Liver (tissue), 9 donors: Measurements from ENCODE around the gene SERPINB7. TPM values are rescaled to one million over a fixed set of nuclear protein-coding genes. Genes with fewer than 3 reads are reported as not detected.

ENCODE experiments used
- DNase-seq: peaks from one replicate; pipeline ENCODE4 v3.0.0-alpha.2; 2017; ENCODE audit warnings: low spot score
- H3K27ac ChIP-seq, 2 donors: one replicate each; pipeline ENCODE4 v1.7.0; 2013; ENCODE audit warnings: inconsistent platforms in 2 of 2, low read length in 2 of 2, control low read depth in 1 of 2, low read depth in 1 of 2, mild to moderate bottlenecking in 1 of 2
- H3K27me3 ChIP-seq, 4 donors: one replicate each; pipeline versions ENCODE4 v1.6.1 to v1.7.0; 2013; ENCODE audit warnings: low read length in 3 of 4, inconsistent platforms in 1 of 4, mild to moderate bottlenecking in 1 of 4, moderate library complexity in 1 of 4; ENCODE audit not compliant: control insufficient read depth in 4 of 4, insufficient read depth in 4 of 4
- H3K36me3 ChIP-seq, 4 donors: one replicate each; pipeline versions ENCODE4 v1.6.1 to v1.7.0; 2013; ENCODE audit warnings: low read length in 3 of 4, mild to moderate bottlenecking in 3 of 4, low read depth in 1 of 4, moderate library complexity in 1 of 4; ENCODE audit not compliant: control insufficient read depth in 4 of 4, insufficient read depth in 3 of 4
- H3K4me1 ChIP-seq, 4 donors: one replicate each; pipeline versions ENCODE4 v1.6.1 to v1.7.0; 2013; ENCODE audit warnings: low read length in 3 of 4, mild to moderate bottlenecking in 3 of 4, moderate library complexity in 1 of 4; ENCODE audit not compliant: control insufficient read depth in 4 of 4, insufficient read depth in 4 of 4
- H3K4me3 ChIP-seq, 3 donors: one replicate each; pipeline versions ENCODE4 v1.6.1 to v1.7.0; 2013; ENCODE audit warnings: low read length in 3 of 3, control low read depth in 1 of 3, low read depth in 1 of 3, mild to moderate bottlenecking in 1 of 3
- H3K9ac ChIP-seq, 2 donors: one replicate each; pipeline ENCODE4 v1.7.0; 2013; ENCODE audit warnings: low read length in 2 of 2, mild to moderate bottlenecking in 2 of 2, moderate library complexity in 2 of 2, control low read depth in 1 of 2, low read depth in 1 of 2
- H3K9me3 ChIP-seq, 4 donors: one replicate each; pipeline versions ENCODE4 v1.6.1 to v1.7.0; 2013; ENCODE audit warnings: low read length in 3 of 4; ENCODE audit not compliant: control insufficient read depth in 4 of 4
- FOXA1 ChIP-seq: IDR thresholded peaks from 2 replicates; pipeline ENCODE4 v1.6.1; 2016; ENCODE audit warnings: antibody characterized with exemption
- FOXA2 ChIP-seq: IDR thresholded peaks from 2 replicates; pipeline ENCODE4 v1.6.1; 2016; ENCODE audit warnings: antibody characterized with exemption
- HNF4A ChIP-seq, 2 donors: conservative IDR thresholded peaks; 2 replicates each; pipeline ENCODE4 v1.6.1; 2016; ENCODE audit warnings: antibody characterized with exemption in 2 of 2, mild to moderate bottlenecking in 2 of 2
- JUND ChIP-seq, 2 donors: IDR thresholded peaks; 2 replicates each; pipeline ENCODE4 v1.6.1; 2016; ENCODE audit warnings: antibody characterized with exemption in 2 of 2
- MAX ChIP-seq: IDR thresholded peaks from 2 replicates; pipeline ENCODE4 v1.6.1; 2016; ENCODE audit warnings: antibody characterized with exemption
- NR2F2 ChIP-seq: IDR thresholded peaks from 2 replicates; pipeline ENCODE4 v1.6.1; 2016; ENCODE audit warnings: antibody characterized with exemption
- RAD21 ChIP-seq, 2 donors: IDR thresholded peaks; 2 replicates each; pipeline ENCODE4 v1.6.1; 2016; ENCODE audit warnings: antibody characterized with exemption in 2 of 2, mild to moderate bottlenecking in 2 of 2
- RXRA ChIP-seq, 2 donors: IDR thresholded peaks; 2 replicates each; pipeline ENCODE4 v1.6.1; 2017 to 2018; ENCODE audit warnings: antibody characterized with exemption in 2 of 2, mild to moderate bottlenecking in 1 of 2
- SP1 ChIP-seq: IDR thresholded peaks from 2 replicates; pipeline ENCODE4 v1.6.1; 2018; ENCODE audit warnings: antibody characterized with exemption, mild to moderate bottlenecking
- TAF1 ChIP-seq: conservative IDR thresholded peaks from 2 replicates; pipeline ENCODE4 v1.6.1; 2016; ENCODE audit warnings: antibody characterized with exemption, mild to moderate bottlenecking
- ZBTB33 ChIP-seq: IDR thresholded peaks from 2 replicates; pipeline ENCODE4 v1.6.1; 2016; ENCODE audit warnings: antibody characterized with exemption
- WGBS: extraction: QIAGEN DNeasy Blood & Tissue Kit; methylation state at CpG from one replicate; pipeline ENCODE4 v1.1.7; 2013; 5-methylcytosine and 5-hydroxymethylcytosine counted together
- polyA plus RNA-seq, 2 donors: library from polyadenylated mRNA; stranded (reverse) in 1 of 2; unstranded in 1 of 2; fragments of 200-250 nt in 1 of 2; fragments of >200 nt in 1 of 2; fragmentation: Nextera tagmentation in 1 of 2; extraction: Ambion mirVana in 1 of 2; gene quantifications; one replicate each; pipeline versions ENCODE4 v1.2.1 to v1.2.3, GENCODE V29; 2013 to 2015
- total RNA-seq, 2 donors: library from RNA; depleted of rRNA; stranded (reverse); fragments of >200 nt; gene quantifications; one replicate each; pipeline ENCODE4 v1.2.3, GENCODE V29; 2014
- TF ChIP-seq, protein P1 (sequence below): IDR thresholded peaks from 2 replicates; pipeline ENCODE4 v1.6.1; 2016; ENCODE audit warnings: antibody characterized with exemption, mild to moderate bottlenecking
- TF ChIP-seq, protein P2 (sequence below): IDR thresholded peaks from 2 replicates; pipeline ENCODE4 v1.6.1; 2016; ENCODE audit warnings: antibody characterized with exemption
- donor health status: healthy.
- donor health status: healthy.
- donor health status: healthy.
- donor health status: healthy.
- donor health status: healthy.

The SERPINB7 gene
- total and polyA plus RNA-seq, 4 donors: not detected

DNA sequence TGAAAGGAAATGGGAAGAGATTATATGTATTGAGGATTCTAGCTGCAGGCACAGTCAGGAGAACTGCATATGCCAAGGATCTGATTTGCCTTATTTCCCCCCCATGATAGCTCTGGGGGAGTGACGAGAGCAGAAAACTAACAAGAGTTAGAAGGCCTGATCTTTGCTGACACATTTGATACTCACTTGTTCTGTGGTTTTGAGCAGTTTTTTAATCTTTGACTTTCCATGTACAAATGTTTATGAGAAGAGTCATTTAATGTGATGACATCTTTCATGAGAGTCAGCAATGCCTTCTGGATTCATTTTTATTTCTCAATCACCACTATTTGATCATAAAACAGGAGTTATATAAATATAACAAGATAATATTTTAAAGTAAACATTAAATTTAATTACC is 12.7 kb upstream of the SERPINB7 start:
- 90% methylated on average over 1 of the region's 1 CpG for WGBS
- TF ChIP-seq FOXA1: no peak
- no peak for TF ChIP-seq MAX
- TF ChIP-seq TAF1: no peak
- TF ChIP-seq, protein P1, sequence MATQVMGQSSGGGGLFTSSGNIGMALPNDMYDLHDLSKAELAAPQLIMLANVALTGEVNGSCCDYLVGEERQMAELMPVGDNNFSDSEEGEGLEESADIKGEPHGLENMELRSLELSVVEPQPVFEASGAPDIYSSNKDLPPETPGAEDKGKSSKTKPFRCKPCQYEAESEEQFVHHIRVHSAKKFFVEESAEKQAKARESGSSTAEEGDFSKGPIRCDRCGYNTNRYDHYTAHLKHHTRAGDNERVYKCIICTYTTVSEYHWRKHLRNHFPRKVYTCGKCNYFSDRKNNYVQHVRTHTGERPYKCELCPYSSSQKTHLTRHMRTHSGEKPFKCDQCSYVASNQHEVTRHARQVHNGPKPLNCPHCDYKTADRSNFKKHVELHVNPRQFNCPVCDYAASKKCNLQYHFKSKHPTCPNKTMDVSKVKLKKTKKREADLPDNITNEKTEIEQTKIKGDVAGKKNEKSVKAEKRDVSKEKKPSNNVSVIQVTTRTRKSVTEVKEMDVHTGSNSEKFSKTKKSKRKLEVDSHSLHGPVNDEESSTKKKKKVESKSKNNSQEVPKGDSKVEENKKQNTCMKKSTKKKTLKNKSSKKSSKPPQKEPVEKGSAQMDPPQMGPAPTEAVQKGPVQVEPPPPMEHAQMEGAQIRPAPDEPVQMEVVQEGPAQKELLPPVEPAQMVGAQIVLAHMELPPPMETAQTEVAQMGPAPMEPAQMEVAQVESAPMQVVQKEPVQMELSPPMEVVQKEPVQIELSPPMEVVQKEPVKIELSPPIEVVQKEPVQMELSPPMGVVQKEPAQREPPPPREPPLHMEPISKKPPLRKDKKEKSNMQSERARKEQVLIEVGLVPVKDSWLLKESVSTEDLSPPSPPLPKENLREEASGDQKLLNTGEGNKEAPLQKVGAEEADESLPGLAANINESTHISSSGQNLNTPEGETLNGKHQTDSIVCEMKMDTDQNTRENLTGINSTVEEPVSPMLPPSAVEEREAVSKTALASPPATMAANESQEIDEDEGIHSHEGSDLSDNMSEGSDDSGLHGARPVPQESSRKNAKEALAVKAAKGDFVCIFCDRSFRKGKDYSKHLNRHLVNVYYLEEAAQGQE: no peak
- DNase-seq: no peak
- Histone ChIP-seq H3K4me1 (no peaks in the 10 kb centered on the region), H3K27ac (no peak overlapping the region), H3K9me3 (peaks cover 0 to 3% (median 0%) of the 10 kb centered on the region in 4 donors), H3K4me3 (no peak overlapping the region), H3K9ac (no peak overlapping the region), H3K36me3 (no peaks in the 10 kb centered on the region), H3K27me3 (no peaks in the 10 kb centered on the region)

DNA sequence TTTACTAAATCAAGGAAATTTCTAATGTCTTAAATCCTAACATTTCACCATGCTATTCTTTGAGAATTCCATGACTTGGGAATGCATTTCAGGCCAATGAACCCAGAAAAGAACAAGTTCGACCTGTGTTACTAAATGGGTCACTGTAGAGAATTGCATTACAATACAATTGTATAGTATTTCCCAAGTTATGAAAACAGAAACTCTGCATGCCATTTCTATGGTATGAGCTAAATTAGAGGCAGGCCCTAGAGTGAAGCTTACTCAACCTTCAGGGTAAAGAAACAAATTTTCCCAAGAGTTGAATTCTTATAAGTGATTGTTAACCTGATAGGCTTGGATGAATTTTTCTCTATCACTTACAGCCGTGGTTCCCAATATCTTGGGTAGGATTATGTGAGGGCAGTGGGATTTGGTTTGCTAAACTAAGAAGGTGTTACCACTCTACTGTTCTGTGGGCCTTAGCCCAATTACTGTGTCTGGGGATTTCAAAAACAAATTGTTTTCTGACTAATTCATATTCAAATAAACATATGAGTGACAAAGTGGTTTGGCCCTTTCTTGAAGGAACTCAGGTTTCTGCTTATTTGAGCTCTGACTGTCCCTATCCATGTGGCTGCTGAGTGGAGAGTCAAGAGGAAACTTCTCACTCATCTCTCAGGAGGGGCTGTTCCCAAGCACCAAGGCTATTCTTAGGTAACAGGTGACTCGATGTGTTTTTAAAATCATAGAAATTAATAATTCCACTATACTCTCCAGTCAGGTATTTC is 11.2 kb upstream of the SERPINB7 start:
- WGBS: 78% methylated on average over 3 of the region's 3 CpGs
- Histone ChIP-seq H3K4me1 (no peaks in the 10 kb centered on the region), H3K9ac (no peak overlapping the region), H3K27ac (no peak overlapping the region), H3K27me3 (no peaks in the 10 kb centered on the region), H3K9me3 (peaks cover 0 to 3% (median 0%) of the 10 kb centered on the region in 4 donors), H3K36me3 (no peaks in the 10 kb centered on the region), H3K4me3 (no peak overlapping the region)
- TF ChIP-seq, protein P2, sequence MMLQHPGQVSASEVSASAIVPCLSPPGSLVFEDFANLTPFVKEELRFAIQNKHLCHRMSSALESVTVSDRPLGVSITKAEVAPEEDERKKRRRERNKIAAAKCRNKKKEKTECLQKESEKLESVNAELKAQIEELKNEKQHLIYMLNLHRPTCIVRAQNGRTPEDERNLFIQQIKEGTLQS: no peak
- TF ChIP-seq FOXA1 (no peak), RAD21 (IDR thresholded peaks at IDR 0.05) (no peak), FOXA2 (no peak), JUND (IDR thresholded peaks at IDR 0.05) (no peak), HNF4A (conservative IDR thresholded peaks at IDR 0.05) (no peak), RXRA (IDR thresholded peaks at IDR 0.05) (no peak), SP1 (no peak), ZBTB33 (no peak), NR2F2 (no peak), MAX (no peak)
- TF ChIP-seq, protein P1: no peak
- DNase-seq: no peak
